Bone marrow (tissue), 2 donors: Measurements from ENCODE around the gene DNAAF5.

Experiments
- DNase-seq, 2 donors: peaks; one replicate each; lab custom pipeline; 2025; lab: John Stamatoyannopoulos, UW

Gene DNAAF5

DNA sequence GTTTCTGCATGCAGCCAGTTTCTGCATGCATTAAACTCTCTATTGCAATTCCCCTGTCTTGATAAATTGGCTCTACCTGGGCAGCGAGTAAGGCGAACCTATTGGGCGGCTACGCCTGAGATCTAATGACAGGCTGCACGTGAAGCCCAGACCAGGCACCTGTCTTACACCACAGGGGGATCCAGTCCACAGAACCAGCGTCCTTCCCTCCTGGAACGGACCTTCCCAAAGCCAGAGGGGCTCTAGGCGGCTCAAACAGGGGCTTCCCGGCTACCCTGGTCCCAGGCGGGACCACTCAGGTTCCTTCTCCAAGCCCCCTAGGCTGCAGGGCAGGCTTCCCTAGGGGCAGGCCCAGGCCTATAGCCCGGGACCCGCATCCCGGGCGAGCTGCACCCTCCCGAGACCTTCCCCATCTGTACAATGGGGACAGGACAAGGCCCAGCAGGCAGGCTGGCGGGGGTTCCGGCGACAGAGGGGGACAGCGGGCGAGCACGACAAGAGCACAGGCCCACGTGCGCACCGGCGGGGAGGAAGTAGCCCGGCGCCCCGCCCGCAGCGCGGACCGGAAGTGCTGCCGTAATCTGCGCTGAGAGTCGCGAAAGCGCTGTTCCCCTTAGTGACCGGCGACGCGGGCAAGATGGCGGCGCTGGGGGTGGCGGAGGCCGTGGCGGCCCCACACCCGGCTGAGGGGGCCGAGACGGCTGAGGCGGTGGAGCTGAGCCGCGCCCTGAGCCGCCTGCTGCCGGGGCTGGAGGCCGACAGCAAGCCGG, at the start of gene DNAAF5:
DNAAF5 (plus strand) TSS at position 616 of the 770 bp plus-strand sequence; CDS start at position 638, 22 bp downstream.
- DNase-seq, result peak; percentile 58 to 73

DNA sequence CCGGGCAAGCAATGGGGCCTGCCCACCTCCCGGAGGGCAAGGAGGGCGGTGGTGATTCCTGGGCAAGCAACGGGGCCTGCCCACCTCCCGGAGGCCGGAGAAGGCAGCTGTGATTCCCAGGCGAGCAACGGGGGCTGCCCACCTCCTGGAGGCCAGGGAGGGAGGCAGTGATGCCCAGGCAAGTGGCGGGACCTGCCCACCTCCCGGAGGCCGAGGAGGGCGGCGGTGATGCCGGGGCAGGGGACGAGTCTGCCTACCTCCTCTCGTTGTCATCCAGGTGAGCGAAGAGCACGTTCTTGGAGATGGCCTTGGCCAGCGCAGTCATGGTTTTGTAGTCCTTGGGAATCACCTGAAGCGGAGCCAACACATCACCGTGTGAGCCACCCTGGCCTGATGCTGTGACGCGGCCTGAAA, 49.5 kb upstream of the DNAAF5 start:
- DNase-seq, result no peak

DNA sequence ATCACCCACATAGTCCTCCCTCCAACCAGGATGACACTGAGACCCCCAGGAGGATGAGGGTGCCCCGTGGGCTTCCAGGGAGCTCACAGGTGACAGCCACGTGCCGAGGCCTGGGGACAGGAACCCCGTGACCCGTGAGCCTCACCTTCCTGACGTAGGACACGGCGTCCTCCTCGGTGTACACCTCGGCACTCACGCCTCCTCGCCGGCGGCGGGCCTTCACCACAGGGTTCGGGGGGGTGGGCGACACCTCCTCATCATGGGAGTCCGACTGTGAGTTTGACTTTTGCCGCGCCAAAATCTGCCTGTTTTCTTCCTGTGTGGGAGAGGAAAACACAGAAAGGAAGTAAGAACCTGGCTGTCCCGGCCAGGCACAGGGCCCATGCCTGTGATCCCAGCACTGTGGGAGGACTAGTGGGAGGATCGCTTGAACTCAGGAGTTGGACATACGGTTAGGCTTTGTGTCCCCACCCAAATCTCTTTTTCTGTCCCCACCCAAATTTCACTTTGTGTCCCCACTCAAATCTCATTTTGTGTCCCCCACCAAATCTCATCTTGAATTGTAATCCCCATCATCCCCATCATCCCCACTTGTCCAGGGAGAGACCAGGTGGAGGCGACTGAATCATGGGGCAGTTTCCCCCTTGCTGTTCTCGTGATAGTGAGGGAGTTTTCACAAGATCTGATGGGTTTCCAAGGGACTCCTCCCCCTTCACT, 45.9 kb upstream of the DNAAF5 start:
- DNase-seq, result no peak

DNA sequence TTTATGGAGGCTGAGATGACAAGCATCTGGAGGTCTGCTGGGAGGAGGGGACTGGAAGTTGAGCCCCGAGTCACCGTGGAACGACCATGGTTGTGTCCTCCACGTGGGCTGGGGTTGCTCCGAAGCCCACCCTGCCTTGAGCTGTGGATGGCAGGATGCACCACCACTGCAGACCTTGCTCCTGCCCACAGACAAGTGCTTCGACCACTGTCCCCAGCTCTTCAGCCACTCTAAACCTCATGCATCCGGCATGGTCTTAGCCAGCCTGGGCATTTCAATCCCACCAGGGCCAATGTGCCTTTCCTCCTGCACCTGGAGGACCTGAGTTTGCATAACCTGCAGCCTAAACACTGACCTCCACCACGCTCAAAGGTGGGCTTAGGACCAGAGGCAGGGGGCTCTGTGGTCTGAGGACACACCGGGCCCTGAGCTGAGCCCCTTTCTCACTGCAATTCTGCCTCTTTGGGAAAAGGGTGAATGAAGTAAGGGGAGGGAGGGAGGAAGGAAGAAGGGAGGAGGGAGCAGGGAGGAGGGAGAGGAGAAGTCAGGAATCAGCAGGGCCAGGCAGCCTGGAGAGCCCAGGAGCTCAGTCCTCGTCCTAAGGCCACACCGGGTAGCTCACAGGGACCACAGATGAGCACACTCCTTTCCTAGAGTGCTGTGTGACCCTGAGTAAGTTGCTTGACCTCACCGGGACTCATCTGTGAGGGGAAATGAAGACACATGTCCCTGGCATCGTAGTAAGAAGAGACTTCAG, 44.8 kb upstream of the DNAAF5 start:
- DNase-seq, result no peak

- DNase-seq, result no peak
Measured at GRCh38 chr7:682810-683209, 43.7 kb upstream of the DNAAF5 start.

- DNase-seq, result no peak
Measured at GRCh38 chr7:683526-684205, 42.8 kb upstream of the DNAAF5 start.

GRCh38 chr7:684416-684815, 42.1 kb upstream of the DNAAF5 start:
- no peak for DNase-seq

DNA sequence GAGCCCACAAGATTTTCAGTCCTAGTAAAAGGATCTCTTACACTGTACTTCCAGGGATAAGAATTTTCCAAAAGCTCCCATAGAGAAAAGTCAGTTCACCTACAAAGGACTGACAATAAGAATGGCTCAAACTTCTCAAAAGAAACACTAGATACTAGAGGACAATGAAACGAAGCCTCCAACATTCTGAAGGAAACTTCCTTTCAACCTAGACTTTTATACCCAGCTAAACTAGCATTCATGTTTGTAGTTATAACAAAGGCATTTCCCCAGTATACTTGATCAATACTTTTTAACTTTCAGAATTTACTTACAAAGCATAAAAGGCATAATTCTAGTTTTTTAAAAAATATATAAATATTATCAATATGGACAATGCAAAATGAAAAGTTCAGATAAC, 41.0 kb upstream of the DNAAF5 start:
- DNase-seq, result no peak

DNA sequence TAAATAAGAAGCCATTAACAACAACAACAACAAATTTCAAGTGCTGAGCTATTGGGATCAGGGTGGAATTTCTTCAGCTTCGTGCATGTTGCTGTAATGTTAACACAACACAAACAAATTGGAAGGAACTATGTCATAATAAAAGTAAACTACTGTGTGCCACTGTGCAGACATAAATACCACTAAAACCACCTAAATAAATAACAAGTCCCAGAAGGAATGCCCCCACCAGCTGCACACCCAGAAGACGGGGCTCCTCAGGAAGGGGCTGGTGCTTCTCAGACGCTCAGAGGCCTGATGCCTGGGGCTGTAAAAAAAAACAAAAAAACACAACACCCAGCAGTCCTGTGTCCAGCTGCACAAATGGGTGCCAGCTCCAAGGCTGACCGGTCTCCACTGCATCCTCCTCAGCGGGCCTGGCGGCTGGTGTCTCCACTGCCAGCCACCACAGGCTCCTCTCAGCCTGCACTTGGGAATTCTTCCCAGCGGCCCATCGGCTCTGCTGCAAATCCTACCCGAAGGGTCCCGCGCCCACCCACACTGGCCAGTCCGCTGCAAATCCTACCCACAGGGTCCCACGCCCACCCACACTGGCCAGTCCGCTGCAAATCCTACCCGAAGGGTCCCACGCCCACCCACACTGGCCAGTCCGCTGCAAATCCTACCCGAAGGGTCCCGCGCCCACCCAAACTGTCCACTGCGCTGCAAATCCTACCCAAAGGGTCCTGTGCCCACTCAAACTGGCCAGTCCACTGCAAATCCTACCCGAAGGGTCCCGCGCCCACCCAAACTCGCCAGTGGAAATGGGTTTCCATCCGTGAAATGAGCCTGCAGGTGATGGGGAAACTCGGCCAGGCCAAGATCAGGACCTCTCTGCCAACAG, 35.8 kb upstream of the DNAAF5 start:
- no peak for DNase-seq

GRCh38 chr7:691361-692045, 35.0 kb upstream of the DNAAF5 start:
- DNase-seq, result no peak

- DNase-seq, result no peak
Measured at GRCh38 chr7:693280-693679, 33.2 kb upstream of the DNAAF5 start.

GRCh38 chr7:696426-696811, 30.1 kb upstream of the DNAAF5 start:
- no peak for DNase-seq

GRCh38 chr7:696812-697551, 29.5 kb upstream of the DNAAF5 start:
- DNase-seq, result no peak

DNA sequence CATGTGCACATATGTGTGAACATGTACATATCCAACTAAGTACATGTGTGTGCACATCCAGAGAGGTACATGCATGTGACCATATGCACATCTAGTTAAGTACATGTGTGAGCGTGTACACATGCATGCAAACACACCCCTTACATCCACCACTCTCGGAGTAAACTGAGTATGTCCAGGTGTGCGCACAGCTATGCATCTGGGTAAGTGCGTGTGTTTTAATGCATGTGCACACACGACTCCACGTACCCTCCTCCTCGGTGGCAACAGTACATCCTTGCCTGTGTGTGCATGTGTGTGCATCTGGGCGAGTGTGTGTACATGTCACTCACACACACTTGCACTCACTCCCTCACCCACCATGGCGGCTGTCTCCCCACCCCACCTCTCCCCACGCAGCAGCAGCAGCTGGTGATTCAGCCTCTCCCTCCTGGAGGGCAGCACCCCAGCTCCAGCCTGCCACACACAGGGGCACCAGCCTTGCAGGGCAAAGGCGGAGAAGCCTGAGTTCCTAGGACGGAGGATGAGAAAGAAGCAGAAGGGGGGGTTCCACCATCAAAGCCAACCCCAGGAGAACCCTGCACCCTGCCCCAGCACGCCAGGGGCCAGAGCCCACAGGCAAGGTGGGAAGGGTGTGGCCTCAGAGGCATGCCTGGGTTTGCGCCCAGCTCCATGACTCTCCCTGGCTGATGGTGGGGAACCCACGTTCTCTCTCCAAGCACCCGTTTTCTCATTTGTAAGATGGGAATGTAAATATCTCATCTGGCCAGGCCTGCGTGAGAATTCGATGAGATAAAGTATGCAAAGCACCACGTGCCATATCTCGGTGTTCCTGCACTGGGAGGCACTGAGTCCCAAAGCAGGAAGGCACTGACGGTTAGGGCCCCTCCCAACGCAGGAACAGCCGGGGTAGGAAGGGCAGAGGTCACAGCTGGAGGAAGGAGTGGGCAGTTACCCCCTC, 27.7 kb upstream of the DNAAF5 start:
- no peak for DNase-seq

DNA sequence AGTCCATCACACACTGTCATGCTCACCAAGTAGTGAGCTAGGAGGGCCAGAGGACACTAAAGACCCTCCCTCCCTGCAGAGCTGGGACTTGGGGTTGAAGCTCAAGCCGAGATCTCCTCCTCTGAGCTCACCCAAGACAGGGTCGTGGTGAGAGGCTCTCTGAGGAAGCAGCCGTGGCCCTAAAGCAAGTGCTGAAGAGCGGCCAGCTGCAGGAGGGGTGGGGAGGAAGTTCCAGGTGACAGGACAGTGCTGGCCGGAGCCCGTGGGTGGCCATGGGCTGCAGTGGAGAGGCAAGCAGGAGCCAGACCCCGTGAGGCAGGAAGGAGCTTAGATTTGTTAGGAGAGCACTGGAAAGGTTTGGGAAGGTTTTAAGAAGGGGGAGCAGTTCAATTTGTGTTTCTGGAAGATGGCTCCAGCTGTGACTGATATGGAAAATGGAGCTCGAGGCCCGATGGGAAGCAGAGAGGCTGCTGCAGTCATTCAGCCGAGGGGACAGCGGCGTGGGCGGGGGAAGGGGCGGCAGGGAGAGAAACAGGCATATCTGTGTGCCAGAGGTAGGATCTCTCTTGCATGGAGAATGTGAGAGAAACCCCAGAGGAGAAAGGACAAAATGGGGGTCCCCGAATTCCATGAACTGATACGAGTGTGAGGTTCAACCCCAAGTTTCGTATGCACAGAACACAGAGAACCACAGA, 26.9 kb upstream of the DNAAF5 start:
- no peak for DNase-seq

GRCh38 chr7:701086-701671, 25.3 kb upstream of the DNAAF5 start:
- DNase-seq, result no peak

DNA sequence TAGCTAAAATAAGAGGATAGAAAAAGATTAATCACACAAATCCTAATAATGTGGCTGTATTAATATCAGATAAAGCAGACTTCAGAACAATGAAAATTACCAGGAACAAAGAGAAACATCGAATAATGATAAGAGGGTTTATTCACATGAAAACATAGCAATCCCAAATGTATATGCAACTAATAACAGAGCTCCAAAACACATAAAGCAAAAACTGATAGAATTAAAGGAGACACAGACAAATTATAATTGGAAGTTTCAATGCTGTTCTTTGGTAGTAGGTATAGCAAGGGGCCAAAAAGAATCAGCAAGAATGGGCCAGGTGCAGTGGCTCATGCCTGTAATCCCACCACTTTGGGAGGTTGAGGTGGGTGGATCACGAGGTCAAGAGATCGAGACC, 23.4 kb upstream of the DNAAF5 start:
- no peak for DNase-seq

- no peak for DNase-seq
Measured at GRCh38 chr7:706721-707120, 19.8 kb upstream of the DNAAF5 start.
